A549 (cell line): Measurements from ENCODE around the gene GALNT4. TPM values are rescaled to one million over a fixed set of nuclear protein-coding genes. Genes with fewer than 3 reads are reported as not detected.

Experiments
- ATAC-seq, 2 experiments: fragments of 200-7000 bp in 1 of 2; fragments of >200 bp in 1 of 2; cut with Nextera tagmentation in 1 of 2; cut with Tn5 transposase in 1 of 2; 3 replicates each; pipeline versions ENCODE4 v1.8.0 to v1.9.1; 2018 to 2020; ENCODE audit warnings: mild to moderate bottlenecking in 1 of 2, moderate library complexity in 1 of 2
- CTCF ChIA-PET: fragments of 300-600 bp; sonication (Branson Sonifier 250); formaldehyde crosslinking; extraction: SDS; loops from one replicate; lab custom pipeline; 2021; ENCODE audit warnings: antibody characterized with exemption, inconsistent platforms; lab: Yijun Ruan, JAX
- POLR2A ChIA-PET: fragments of 350-600 bp; formaldehyde crosslinking; extraction: SDS; loops from one replicate; lab custom pipeline; 2021; ENCODE audit warnings: antibody characterized with exemption, inconsistent platforms; lab: Yijun Ruan, JAX
- DNase-seq, 2 experiments: peaks; one replicate each; pipeline versions ENCODE4 v3.0.0 to v3.0.0-alpha.2; 2011 to 2016; ENCODE audit warnings: low read depth in 1 of 2, low spot score in 1 of 2
- FAIRE-seq: peaks from 2 replicates; lab custom pipeline; 2011; peaks lifted over from hg19 to GRCh38; lab: Jason Lieb, UNC
- H3K27ac ChIP-seq, 2 experiments: fragments of >200 bp; sonication (Bioruptor Twin); formaldehyde crosslinking; 3 replicates each; pipeline ENCODE4 v1.5.1; 2016 to 2017
- H3K4me1 ChIP-seq: fragments of >200 bp; sonication (Bioruptor Twin); formaldehyde crosslinking; 3 replicates; pipeline ENCODE4 v1.6.1; 2016
- H3K4me2 ChIP-seq: fragments of >200 bp; sonication (Bioruptor Twin); formaldehyde crosslinking; 3 replicates; pipeline ENCODE4 v1.6.1; 2016
- H3K4me3 ChIP-seq: fragments of >200 bp; sonication (Bioruptor Twin); formaldehyde crosslinking; 3 replicates; pipeline ENCODE4 v1.5.1; 2016
- H3K9me3 ChIP-seq: fragments of >200 bp; sonication (Bioruptor Twin); formaldehyde crosslinking; 3 replicates; pipeline ENCODE4 v1.6.1; 2016
- CHD2 ChIP-seq: fragments of 150-350 bp; IDR thresholded peaks from 2 replicates; pipeline ENCODE4 v1.6.1; 2014; ENCODE audit warnings: low read length; ENCODE audit not compliant: partially characterized antibody
- CTCF ChIP-seq: fragments of >200 bp; sonication (Bioruptor Twin); formaldehyde crosslinking; IDR thresholded peaks from 3 replicates; pipeline ENCODE4 v1.5.1; 2016
- E2F6 ChIP-seq: IDR thresholded peaks from 2 replicates; pipeline ENCODE4 v1.6.1; 2012; ENCODE audit warnings: low read depth, borderline replicate concordance
- EHF ChIP-seq: fragments of 250-450 bp; sonication (Bioruptor Pico); IDR thresholded peaks from 2 replicates; pipeline ENCODE4 v1.5.0; 2020; ENCODE audit warnings: mild to moderate bottlenecking
- EP300 ChIP-seq, 2 experiments: fragments of >200 bp; sonication (Bioruptor Twin); formaldehyde crosslinking; IDR thresholded peaks; 2 replicates in 1 of 2; 3 replicates in 1 of 2; pipeline ENCODE4 v1.6.1; 2016 to 2017
- ESRRA ChIP-seq: fragments of 150-350 bp; IDR thresholded peaks from 2 replicates; pipeline ENCODE4 v1.6.1; 2014; ENCODE audit warnings: mild to moderate bottlenecking, low read length, borderline replicate concordance
- HES2 ChIP-seq: fragments of >200 bp; sonication (Bioruptor Twin); formaldehyde crosslinking; IDR thresholded peaks from 2 replicates; pipeline ENCODE4 v1.6.1; 2016
- HOXB13 ChIP-seq: fragments of 250-450 bp; sonication (Bioruptor Pico); IDR thresholded peaks from 2 replicates; pipeline ENCODE4 v1.5.0; 2020; ENCODE audit warnings: low read depth, mild to moderate bottlenecking, moderate library complexity
- JUN ChIP-seq, 2 experiments: fragments of >200 bp; sonication (Bioruptor Twin); formaldehyde crosslinking; IDR thresholded peaks; 2 replicates in 1 of 2; 3 replicates in 1 of 2; pipeline ENCODE4 v1.6.1; 2016 to 2017
- JUNB ChIP-seq: fragments of >200 bp; sonication (Bioruptor Twin); formaldehyde crosslinking; IDR thresholded peaks from 2 replicates; pipeline ENCODE4 v1.6.1; 2016
- NR3C1 ChIP-seq: fragments of >200 bp; sonication (Bioruptor Twin); formaldehyde crosslinking; IDR thresholded peaks from 3 replicates; pipeline ENCODE4 v1.6.1; 2017
- PHF8 ChIP-seq: fragments of 200-600 bp; sonication (generic); IDR thresholded peaks from 2 replicates; pipeline ENCODE4 v1.6.1; 2016; ENCODE audit warnings: low read depth, mild to moderate bottlenecking, antibody characterized with exemption, moderate library complexity, borderline replicate concordance
- RARB ChIP-seq: fragments of 250-450 bp; sonication (Bioruptor Pico); IDR thresholded peaks from 2 replicates; pipeline ENCODE4 v1.8.0; 2021; ENCODE audit warnings: mild to moderate bottlenecking, moderate library complexity
- SMC3 ChIP-seq: fragments of >200 bp; sonication (Bioruptor Twin); formaldehyde crosslinking; IDR thresholded peaks from 3 replicates; pipeline ENCODE4 v1.6.1; 2018; ENCODE audit warnings: inconsistent platforms
- TFCP2L1 ChIP-seq: fragments of 250-450 bp; sonication (Bioruptor Pico); IDR thresholded peaks from 2 replicates; pipeline ENCODE4 v1.5.0; 2021; ENCODE audit warnings: mild to moderate bottlenecking
- ZC3H11A ChIP-seq: fragments of 450-650 bp; IDR thresholded peaks from 2 replicates; pipeline ENCODE4 v1.6.1; 2014; ENCODE audit warnings: antibody characterized with exemption, mild to moderate bottlenecking
- WGBS: methylation state at CpG from one replicate; pipeline ENCODE4 v1.1.6; 2017; ENCODE audit errors: missing lambda C conversion rate; 5-methylcytosine and 5-hydroxymethylcytosine counted together
- polyA plus RNA-seq, 4 experiments: library from polyadenylated mRNA; depleted of rRNA in 3 of 4; stranded (reverse); fragments of >200 nt; fragmentation: RNase III in 1 of 4; extraction: RNeasy Plus Mini Kit Qiagen cat#74134 plus additional on column Dnase treatment in 1 of 4; gene quantifications; 2 replicates in 3 of 4; 3 replicates in 1 of 4; pipeline ENCODE4 v1.2.3, GENCODE V29; 2011 to 2017
- TF ChIP-seq, protein P1 (sequence below): fragments of 450-650 bp; IDR thresholded peaks from 2 replicates; pipeline ENCODE4 v1.6.1; 2014; ENCODE audit warnings: antibody characterized with exemption
- TF ChIP-seq, protein P2 (sequence below): IDR thresholded peaks from 2 replicates; pipeline ENCODE4 v1.6.1; 2012
- TF ChIP-seq, protein P3 (sequence below): fragments of 150-350 bp; IDR thresholded peaks from 2 replicates; pipeline ENCODE4 v1.6.1; 2014; ENCODE audit warnings: low read depth, mild to moderate bottlenecking, low read length

The GALNT4 gene
- polyA plus RNA-seq, 2 of the 4 experiments (the other 2 are of a cell fraction): 5.9 to 14.3 TPM

DNA sequence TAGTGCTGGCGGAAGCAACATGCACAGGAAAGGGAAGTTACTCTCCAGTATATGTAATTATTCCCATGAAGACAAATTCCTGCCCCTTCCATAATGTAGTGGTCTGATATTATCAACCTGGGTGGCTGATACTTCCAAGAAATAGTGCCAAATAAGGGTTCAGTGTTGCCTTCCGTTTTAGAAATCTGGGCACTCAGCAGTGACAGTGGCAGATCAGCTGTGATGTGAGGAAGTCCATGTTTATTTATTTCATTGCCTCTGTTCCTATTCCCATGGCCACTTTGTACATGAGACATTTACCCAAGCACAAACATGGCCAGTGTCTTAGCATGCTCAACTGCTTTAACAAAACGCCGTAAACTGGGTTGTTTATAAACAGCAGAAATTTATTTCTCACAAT lies 21.6 kb upstream of the GALNT4 start:
- 0 out of 6 replicates have a peak overlapping the region, but pooled peaks of 1 of the 2 experiments have one; percentile 25 for H3K27ac ChIP-seq
- WGBS: 93% methylated on average over 4 of the region's 4 CpGs
- no peaks in the 10 kb centered on the region for H3K9me3 ChIP-seq
- no peak overlapping the region for H3K4me2 ChIP-seq
- FAIRE-seq (no peak), DNase-seq (no peak), ATAC-seq (no peak)
- H3K4me1 ChIP-seq: peaks cover 27% of the 10 kb centered on the region
- CTCF ChIA-PET: interaction anchor here (1.6 kb wide), 1 partner anchor 161 kb away, joined by 4 read pairs; no protein-coding TSS in a partner anchor
- H3K4me3 ChIP-seq: no peak overlapping the region
- POLR2A ChIA-PET: no interaction called here
- TF ChIP-seq NR3C1 (no peak), PHF8 (no peak), ESRRA (no peak), E2F6 (no peak), CHD2 (no peak), JUNB (no peak), SMC3 (no peak), HES2 (no peak), TFCP2L1 (no peak), JUN (IDR thresholded peaks at IDR 0.05) (no peak), EHF (no peak), ZC3H11A (no peak), CTCF (no peak), EP300 (IDR thresholded peaks at IDR 0.05) (no peak), RARB (no peak)
- TF ChIP-seq, protein P1, sequence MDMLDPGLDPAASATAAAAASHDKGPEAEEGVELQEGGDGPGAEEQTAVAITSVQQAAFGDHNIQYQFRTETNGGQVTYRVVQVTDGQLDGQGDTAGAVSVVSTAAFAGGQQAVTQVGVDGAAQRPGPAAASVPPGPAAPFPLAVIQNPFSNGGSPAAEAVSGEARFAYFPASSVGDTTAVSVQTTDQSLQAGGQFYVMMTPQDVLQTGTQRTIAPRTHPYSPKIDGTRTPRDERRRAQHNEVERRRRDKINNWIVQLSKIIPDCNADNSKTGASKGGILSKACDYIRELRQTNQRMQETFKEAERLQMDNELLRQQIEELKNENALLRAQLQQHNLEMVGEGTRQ: no peak
- TF ChIP-seq, protein P2, sequence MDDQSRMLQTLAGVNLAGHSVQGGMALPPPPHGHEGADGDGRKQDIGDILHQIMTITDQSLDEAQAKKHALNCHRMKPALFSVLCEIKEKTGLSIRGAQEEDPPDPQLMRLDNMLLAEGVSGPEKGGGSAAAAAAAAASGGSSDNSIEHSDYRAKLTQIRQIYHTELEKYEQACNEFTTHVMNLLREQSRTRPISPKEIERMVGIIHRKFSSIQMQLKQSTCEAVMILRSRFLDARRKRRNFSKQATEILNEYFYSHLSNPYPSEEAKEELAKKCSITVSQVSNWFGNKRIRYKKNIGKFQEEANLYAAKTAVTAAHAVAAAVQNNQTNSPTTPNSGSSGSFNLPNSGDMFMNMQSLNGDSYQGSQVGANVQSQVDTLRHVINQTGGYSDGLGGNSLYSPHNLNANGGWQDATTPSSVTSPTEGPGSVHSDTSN: no peak
- TF ChIP-seq, protein P3, sequence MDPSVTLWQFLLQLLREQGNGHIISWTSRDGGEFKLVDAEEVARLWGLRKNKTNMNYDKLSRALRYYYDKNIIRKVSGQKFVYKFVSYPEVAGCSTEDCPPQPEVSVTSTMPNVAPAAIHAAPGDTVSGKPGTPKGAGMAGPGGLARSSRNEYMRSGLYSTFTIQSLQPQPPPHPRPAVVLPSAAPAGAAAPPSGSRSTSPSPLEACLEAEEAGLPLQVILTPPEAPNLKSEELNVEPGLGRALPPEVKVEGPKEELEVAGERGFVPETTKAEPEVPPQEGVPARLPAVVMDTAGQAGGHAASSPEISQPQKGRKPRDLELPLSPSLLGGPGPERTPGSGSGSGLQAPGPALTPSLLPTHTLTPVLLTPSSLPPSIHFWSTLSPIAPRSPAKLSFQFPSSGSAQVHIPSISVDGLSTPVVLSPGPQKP: no peak

GRCh38 chr12:89544681-89545184 lies 20.1 kb upstream of the GALNT4 start:
- 40% methylated on average over 6 of the region's 6 CpGs for WGBS

More at GRCh38 chr12:89544681-89545184, 20.1 kb upstream of the GALNT4 start:
- CTCF ChIA-PET: interaction anchor here (0.8 to 3.2 kb wide), 7 partner anchors 16 to 1396 kb away, joined by 3 to 21 read pairs (median 3); no protein-coding TSS in a partner anchor
- FAIRE-seq (no peak), DNase-seq (peak in 1 of 2 experiments; percentile 69), ATAC-seq (peak; percentile 16 to 71; a peak in 4 of 6 replicates)
- peak overlapping the region; percentile 40 to 66; a peak in 5 of 6 replicates for H3K27ac ChIP-seq
- no peaks in the 10 kb centered on the region for H3K9me3 ChIP-seq
- TF ChIP-seq PHF8 (no peak), HOXB13 (CRISPR knock-in tag) (no peak)
- H3K4me1 ChIP-seq: peaks cover 27% of the 10 kb centered on the region
- POLR2A ChIA-PET: no interaction called here
- no peak overlapping the region for H3K4me3 ChIP-seq
- H3K4me2 ChIP-seq: peak overlapping the region; percentile 34
